Astrocyte of the hippocampus (primary cell): ENCODE results near the gene NSMF.
"Not testable (repeated sequence)": the region's sequence is repeated elsewhere in the genome, so short reads cannot be mapped to it uniquely, and the experiment has no call there.

ENCODE experiments used
- DNase-seq: peaks from one replicate; pipeline ENCODE4 v3.0.0; 2011; ENCODE audit warnings: low read depth, low spot score

The NSMF gene

DNA sequence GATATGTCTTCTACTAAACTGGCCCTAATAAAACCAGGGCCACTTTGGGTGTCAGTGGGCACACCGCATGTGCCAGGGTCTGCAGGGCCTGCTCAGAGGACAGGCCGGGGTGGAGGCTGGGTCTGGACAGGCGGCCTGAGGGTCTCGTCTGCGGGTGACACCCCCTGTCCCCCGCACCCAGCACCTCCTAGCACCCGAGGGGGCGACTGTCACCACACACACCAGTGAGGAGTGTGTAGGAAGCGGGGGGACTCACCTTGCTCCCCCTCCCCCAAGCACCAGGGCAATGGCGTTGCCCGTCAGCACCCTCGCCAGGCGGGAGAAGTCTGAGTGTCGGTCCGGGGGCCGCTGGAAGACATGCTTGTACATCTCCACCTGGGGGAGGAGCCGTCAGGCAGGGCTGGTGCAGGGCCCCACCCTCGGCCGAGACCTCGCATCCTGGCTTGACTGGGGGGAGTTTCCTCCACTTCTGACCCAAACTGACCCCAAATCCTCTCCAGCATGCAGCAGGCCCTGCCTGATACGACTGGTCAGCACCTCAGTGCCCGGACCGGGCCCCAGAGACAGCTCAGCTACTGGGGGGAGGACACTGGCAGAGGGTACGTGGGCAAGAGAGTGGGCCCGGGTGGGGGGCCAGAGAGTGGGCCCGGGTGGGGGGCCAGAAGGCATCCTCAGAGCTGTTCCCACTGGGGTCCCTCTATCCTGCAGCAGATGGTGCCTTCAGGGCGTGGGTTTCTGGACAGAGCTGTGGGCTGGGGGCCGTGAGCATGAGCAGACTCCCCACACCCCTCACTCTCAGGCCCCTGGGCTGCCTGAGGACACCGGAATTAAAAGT lies 18.9 kb upstream of the NSMF start:
- DNase-seq = no peak

DNA sequence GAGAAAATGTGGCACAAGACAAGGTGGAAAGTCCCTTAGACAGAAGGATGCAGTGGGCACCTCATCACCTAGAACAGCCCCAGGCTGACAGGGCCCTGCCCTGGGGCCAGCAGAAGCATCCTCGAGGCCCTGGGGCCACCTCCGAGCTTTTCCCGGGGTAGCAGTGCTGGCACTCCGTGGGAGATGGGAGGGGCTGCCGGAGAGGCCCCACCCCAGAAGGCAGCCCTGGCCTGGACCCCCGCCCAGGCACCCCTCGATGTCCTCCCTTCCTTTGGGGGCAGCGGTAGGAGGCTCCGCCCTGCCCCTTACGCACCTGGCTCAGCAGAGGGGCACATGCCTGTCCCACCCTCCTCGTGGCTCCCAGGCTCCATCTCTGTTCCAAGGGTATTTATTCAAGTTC lies 17.7 kb upstream of the NSMF start:
- DNase-seq = no peak

DNA sequence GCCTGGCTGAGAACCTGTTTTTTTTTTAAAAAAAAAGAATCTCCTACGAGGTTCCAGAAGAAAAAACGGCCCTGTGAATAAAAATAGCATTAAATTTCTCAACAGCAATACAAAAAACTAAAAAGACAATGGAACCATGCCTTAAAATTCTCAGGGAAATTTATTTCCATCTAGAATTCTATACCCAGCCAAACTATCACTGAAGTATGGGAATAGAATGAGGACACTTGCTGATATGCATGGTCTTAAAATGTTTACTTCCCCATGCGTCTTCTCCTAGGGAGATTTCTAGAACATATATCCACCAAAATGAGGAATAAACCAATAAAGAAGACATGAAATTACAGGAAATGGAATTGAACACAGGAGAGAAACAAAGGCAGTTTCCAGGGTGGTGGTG lies 16.5 kb upstream of the NSMF start:
- no peak for DNase-seq

DNA sequence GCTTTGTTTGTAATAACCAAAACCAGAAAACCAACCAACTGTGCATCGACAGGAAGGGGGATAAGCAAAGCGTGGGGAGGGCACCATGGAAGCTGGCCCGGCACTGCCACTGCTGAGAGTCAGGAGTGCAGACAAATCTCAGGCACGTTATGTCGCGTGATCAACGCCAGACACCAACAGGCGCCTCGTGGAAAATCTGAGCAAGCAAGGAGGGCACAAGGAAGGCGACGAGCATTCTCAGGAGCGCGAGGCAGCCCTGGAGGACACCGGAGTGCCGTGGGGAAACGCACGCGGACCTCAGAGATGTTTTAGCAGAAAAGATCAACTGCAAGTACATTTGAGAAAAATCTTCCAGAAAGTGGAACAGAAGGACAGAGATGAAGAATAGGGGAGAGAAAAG lies 15.1 kb upstream of the NSMF start:
- no peak for DNase-seq

DNA sequence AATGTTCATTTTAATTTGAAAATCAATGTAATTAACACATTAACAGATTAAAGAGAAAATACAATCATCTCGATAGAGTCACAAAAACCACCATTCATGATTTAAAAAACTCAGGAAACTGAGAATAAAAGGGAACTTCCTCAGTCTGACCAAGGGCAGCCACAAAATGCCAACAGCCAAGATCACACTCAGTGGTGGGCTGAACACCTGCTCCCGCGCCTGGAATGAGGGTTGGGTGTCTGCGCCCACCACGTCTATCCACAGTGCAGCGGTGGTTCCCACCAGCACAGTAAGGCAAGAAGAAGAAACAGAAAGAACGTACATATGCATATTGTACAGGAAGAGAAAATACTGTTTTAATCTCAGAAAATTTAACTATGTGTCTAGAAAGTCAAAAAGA lies 11.7 kb upstream of the NSMF start:
- no peak for DNase-seq

DNA sequence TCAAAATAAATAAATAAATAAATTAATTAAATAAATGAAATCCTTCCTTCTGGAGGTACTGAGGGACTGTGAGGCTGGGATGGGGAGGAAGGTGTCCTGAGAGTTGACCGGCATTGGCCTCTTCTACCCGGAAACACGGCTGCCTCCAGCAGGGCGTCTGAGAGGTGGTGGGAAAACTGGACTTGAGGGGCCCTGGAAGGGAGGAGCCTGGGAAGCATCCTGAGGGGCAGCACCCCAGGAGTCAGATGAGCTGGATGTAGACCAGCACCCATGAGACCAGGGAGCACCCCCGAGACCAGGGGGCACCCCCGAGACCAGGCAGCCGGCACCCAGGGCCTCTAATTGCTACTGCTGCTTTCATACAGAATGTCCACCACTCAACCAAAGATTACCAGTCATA lies 8.8 kb upstream of the NSMF start:
- DNase-seq = no peak

DNA sequence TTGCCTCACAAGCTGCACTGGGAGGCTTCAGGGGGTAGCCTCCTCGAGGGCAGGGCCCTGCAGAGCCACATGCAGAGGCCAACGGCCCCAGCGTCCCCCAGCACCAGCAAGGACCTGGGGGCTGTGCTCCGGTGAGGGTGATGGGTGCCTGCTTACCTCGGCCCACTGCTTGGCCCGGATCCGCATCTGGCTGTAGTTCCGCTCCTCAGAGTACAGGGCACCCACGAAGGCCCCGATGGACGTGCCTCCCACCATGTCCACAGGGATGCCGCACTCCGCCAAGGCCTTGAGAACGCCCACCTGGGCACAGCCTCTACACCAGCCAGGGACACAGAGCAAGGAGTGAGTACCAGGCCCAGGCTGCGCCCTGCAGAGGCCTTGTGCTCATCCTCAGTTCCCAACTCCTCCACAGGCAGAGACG lies 8.0 kb upstream of the NSMF start:
- no peak for DNase-seq

DNA sequence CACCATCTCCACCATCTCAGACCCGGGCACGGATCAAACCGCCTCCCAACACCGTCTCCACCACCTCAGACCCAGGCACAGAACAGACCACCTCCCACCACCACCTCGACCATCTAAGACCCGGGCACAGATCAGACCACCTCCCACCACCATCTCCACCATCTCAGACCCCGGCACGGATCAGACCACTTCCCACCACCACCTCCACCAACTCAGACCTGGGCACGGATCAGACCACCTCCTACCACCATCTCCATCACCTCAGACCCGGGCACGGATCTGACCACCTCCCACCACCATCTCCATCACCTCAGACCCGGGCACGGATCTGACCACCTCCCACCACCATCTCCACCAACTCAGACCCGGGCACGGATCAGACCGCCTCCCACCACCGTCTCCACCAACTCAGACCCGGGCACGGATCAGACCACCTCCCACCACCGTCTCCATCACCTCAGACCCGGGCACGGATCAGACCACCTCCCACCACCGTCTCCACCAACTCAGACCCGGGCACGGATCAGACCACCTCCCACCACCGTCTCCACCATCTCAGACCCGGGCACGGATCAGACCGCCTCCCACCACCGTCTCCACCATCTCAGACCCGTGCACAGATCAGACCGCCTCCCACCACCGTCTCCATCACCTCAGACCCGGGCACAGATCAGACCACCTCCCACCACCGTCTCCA lies 7.4 kb upstream of the NSMF start:
- DNase-seq = not testable (repeated sequence)

DNA sequence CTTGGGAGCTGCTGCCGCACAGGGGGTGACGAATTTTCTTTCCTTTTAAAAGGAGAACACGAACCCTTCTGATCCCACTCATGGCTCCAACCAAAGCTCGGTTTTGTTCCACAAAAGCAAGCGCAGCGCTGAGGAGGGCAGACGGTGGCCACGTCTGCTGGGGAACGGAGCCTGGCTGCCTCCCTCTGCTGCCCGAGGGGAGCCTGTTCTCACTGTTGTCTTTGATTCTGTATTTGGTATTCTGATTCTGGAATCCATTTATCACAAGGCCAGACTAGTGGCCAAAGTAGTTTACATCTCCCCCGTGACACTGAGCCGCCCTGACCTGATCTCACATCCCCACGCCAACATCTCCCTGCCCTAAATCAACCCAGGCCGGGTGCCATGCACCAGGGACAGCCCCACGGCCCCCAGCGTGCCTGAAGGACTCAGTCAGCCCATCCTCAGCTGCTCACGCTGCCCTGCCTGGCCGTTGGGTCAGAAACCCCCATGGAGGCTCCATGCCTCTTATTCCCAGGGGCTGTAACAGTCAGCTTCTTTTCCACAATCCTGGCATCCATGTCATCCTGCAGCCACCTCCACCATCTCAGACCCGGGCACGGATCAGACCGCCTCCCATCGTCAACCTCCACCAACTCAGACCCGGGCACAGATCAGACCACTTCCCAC lies 6.7 kb upstream of the NSMF start:
- DNase-seq = no peak

DNA sequence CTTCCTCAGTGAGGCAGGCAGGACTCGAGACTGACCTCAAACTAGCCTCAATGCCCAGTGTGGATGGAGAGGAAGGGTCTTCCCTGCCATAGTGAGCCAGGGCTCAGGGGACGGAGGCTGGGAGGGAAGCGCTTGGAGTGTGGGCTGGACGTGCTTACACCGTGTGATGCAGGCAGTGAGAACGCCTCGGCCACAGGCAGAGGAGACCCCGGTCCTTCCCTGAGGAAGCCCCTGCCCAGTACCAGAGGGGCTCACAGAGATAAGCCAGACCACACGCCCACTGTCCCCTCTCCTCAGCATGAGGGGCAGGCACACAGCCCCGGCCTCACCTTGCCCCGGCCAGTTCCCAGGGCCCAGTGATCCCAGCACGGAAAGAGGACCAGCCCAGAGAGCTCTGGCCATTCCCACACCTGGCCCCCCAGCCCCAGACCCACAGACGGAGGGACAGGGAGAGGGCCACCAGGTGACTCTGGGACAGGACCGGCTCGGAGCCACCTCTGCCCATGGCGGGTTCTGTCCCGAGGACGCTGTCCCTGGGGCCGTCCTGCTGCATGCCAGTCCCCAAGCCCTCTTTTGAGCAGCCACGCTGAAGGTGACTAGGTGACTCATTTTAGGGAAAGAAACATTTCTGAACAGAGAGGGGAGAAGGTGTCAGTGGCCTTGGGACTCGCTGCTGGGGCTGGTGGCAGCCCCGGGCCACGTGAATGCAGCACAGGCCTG lies 6.0 kb upstream of the NSMF start:
- no peak for DNase-seq

DNA sequence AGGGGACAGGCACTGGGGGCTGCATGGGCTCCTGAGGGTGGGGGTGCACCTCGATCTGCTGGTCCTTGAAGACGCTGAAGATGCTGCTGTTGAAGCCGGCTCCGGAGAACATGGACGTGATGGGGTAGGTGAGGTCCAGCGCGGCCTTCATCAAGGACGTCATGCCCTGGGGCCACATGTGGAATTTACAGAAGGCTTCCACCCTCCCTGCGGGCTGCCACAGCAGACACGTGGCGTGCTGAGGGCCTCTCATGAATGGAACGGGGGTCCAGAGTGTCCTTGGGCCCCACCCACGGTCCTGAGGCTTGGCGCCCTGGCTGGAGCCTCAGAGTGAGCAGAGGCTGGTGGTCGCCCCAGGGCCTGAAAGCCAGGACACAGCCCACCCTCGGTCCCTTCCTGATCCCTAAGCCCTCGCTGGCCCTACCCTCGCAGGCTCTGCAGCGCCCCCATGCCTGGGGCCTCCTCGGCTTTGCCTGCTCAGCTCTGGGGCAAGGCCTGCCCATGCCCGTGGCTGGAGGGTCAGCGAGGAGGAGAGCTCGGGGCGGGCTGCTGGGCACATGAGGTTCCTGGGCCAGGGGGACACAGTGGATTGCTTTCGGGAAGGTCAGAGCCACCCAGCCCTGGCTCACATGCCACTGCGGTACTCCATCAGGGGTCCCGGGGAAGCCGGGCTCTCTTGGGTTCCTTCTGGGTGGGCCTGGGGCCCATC lies 5.3 kb upstream of the NSMF start:
- no peak for DNase-seq

DNA sequence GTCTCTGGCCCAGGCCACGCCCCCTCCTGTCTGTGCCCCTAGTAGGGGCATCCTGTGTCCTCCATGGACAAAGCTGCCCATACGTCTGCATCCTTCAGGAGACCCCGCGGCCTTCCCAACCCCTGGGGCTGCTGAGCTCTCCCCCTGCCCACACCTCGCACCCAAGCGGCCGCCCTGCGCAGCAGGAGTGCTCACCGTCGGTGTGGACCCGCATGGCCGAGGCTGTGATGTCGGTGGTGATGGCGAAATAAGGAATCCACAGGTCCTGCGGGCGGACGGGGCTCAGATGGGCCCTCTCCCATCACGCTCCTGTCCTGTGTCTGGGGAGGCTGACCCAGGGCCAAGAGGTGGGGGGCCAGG lies 4.8 kb upstream of the NSMF start:
- DNase-seq = no peak

DNA sequence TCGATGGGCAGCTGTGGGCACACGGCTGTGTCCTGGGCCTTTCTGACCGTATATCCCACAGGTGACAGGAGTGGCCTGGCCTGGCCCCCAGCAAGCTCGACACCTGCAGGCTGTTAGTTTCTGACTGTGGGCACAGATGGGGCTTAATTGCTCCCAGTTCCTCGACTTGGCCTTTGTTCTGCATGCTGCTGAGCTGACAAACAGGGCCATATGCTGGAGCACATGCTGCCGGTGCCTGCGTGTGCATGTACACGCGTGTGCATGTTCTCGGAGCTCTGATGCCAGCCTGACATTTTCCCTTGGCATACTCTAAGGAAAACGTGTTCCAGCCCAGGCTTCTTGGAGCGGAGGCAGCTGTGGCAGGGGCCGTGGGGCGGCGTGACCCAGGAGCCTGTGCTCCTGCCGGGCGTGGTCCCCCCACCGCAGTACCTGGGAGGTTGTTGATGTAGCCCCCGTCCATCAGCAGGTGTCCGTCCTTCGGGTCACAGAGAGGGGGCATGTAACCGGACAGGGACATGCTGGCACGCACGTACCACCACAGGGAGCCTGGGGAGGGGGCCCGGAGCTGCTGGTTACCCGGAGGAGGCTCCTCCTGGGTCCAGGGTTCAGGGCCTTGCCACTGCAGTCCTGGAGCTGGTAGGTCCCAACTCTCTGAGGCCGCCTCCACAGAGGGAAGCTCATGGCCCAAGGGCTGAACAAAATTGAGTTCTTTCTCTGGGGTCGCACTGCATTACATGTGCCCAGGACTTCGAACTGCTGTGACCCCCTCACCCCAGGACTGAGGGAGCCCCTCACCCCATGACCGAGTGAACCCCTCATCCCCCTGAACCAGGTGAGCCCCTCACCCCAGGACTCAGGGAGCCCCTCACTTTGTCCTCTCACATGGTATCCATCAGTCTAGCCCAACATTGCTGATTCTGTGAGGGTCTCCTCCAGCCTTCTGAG lies 4.1 kb upstream of the NSMF start:
- no peak for DNase-seq

DNA sequence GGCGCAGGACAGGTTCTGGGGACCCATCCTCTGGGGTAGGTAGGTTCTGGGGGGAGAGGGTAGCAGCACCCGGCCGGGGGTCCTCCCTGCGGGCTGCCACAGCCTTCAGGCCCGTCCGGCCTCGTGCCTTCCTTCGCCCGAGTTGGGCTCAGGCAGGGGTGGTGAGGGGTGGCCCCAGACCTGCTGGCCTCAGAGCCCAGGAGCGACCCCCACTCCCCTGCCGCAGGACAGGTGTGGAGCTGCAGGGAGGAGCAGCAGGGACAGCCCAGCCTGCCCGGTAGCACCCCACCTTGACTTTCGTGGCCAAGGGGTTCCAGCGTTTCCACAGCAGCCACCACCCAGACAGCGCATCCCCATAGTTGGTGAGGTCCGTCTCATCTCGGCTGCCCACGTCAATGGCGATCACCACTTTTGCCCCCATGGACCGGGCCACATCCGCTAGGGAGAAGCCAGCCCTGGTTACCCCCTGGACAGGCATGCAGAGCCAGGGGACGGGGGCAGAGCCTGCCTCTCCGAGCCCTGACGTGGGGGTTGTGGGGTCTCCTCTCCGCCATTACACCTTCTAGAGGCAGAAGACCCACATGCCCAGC lies 3.4 kb upstream of the NSMF start:
- DNase-seq = no peak

DNA sequence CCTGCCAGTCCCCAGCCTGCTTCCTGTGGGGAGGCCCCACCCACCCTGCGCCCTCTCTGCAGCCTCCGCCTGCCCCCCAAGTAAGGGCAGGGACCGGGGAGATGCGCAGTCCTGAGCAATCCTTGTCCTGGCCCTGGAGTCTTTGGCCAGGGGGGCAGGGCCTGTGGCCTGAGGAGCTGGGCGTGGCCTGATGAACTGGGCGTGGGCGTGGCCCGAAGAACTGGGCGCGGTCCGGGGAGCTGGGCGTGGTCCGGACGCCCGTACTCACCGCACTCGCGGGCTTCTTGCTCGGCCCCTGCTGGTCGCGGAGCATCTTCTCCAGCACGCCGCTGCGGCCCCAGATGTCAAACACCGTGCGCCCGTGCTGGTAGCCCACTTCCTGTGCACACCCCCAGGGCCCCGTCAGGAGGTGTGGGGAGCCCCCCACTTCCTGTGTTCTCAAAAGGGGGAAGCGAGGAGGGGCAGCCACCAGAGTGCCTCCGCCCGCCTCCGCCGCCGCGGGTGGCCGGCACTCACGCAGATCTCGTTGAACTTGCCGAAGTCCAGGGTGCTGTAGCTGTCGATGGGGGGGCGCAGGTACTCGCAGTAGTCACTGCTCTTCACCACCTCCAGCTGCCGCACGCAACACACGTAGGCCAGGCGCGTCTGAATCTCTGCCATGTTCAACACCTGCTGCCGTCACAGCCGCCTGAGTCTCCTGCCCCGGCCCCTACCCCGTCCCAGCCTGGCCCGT lies 2.7 kb upstream of the NSMF start:
- DNase-seq = no peak

DNA sequence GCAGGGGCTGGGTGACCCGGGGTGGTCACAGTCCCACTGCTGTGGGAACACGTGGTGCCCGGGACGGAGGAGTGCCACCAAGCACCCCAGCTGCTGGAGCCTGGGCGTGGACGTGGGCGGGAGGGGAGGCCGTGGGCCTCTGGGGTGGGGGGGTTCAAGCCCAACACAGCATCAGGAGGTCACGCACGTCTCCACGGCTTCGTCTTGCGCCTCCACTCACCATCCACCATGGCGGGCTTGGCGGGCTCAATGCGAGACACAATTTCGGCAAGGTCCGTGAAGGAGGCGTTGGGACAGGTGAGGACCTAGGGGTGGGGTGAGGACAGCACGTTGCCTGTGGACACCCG lies 2.2 kb upstream of the NSMF start:
- DNase-seq = no peak

DNA sequence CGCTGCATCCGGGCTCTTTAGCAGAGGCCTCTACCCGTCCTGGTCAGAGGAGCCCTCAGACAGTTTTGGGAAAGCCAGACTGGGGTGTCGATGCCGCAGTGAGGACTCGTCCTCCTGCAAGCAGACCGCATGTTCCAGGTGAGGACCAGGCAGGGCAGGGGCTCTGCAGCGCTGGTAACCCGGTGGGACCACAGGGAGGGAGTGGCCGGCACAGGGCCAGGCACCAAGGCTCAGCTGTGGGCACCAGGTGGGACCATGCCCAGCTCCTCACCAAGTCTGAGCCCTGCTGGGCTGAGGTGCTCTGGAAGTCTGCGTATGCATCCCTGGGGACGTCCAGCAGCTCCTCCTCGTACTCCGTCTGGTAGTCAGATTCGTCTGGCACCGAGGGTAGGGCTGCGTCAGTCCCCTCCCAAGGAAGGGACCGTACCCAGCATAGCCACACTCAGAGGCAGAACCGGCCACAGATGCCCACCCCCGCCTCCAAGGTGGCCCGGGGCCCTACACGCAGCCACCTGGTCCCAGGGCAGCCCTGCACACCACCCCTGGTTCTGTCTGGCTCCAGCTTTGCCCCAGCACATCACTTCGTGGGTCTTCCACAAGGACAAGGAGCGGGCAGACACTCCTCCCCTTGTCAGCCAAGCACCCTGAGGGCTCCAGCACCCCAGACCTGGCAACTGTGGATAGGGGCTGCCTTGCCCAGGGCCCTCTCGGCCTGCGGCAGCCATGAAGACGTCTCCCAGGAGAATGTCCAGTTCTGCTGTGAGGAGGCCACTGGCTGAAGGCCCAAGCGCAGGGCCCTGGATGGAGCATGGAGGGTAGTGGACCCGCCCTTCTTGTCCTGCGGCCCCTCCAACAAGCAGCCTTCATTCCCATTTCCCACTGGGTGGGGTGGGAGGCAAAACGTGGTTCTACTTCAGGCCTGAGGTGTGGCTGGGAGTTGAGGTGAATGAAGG lies 1.5 kb upstream of the NSMF start:
- DNase-seq = no peak

DNA sequence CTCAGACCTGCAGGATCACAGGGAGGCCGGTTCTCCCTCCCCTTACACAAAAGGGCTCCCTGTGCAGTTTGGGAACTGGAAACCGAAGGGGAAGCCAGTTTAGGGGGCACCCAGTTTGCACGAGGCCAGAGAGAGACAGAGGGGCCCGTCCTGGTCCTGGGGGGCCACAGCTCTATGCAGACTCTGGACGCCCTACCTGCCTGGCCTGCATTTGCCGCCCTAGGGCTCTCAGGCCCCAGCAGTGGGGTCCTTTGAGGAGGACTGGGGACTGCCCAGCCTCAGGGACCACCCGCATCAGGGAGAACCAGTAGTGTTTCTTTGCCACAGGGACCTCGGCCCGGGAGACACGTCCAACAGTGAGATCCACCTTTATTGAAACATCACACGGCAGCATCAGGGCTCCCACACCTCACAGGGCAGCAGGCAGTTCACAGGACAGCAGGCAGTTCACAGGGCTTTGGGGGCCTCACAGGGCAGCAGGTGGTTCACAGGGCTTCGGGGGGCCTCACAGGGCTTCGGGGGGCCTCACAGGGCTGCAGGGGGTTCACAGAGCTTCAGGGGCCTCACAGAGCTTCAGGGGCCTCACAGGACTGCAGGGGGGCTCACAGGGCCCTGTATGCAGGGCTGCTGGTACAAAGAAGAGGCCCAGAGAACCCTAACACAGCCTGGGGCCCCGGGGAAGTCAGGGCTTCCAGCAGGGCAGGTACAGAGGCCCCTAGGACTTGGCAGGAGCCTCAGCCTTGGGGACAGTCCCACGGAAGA lies 648 bp upstream of the NSMF start:
- no peak for DNase-seq
